Measurements from ENCODE around the gene SRD5A3.
"Not testable (repeated sequence)": the region's sequence is repeated elsewhere in the genome, so short reads cannot be mapped to it uniquely, and the experiment has no call there.

Gene SRD5A3

GRCh38 chr4:55356991-55357461 lies 11.0 kb downstream of the SRD5A3 start:
- Histone ChIP-seq H3K9ac (ENCODE audit: low read depth in 1 of 2, low read length in 2 of 2) (no peak overlapping the region), H3K36me3 (ENCODE audit: control insufficient read depth in 2 of 2, insufficient read depth in 2 of 2, low read length in 2 of 2) (no peaks in the 10 kb centered on the region), H3K4me1 (ENCODE audit: control insufficient read depth in 2 of 2, insufficient read depth in 2 of 2, low read length in 2 of 2) (peaks cover 0 to 8% of the 10 kb centered on the region in 2 donors), H3K27ac (ENCODE audit: low read depth in 2 of 2, low read length in 2 of 2) (no peak overlapping the region), H3K9me3 (ENCODE audit: control insufficient read depth in 2 of 2, low read length in 2 of 2) (no peaks in the 10 kb centered on the region), H3K4me3 (ENCODE audit: low read length in 2 of 2) (no peak overlapping the region), H3K27me3 (ENCODE audit: control insufficient read depth in 2 of 2, insufficient read depth in 2 of 2, low read length in 2 of 2) (no peaks in the 10 kb centered on the region)

- peaks cover 0 to 8% of the 10 kb centered on the region in 2 donors for H3K4me1 ChIP-seq (ENCODE audit: control insufficient read depth in 2 of 2, insufficient read depth in 2 of 2, low read length in 2 of 2)
- H3K27me3 ChIP-seq (ENCODE audit: control insufficient read depth in 2 of 2, insufficient read depth in 2 of 2, low read length in 2 of 2), result no peaks in the 10 kb centered on the region
- H3K9ac ChIP-seq (ENCODE audit: low read depth in 1 of 2, low read length in 2 of 2), result no peak overlapping the region
- H3K9me3 ChIP-seq (ENCODE audit: control insufficient read depth in 2 of 2, low read length in 2 of 2), result no peaks in the 10 kb centered on the region
- no peaks in the 10 kb centered on the region for H3K36me3 ChIP-seq (ENCODE audit: control insufficient read depth in 2 of 2, insufficient read depth in 2 of 2, low read length in 2 of 2)
- no peak overlapping the region for H3K27ac ChIP-seq (ENCODE audit: low read depth in 2 of 2, low read length in 2 of 2)
- no peak overlapping the region for H3K4me3 ChIP-seq (ENCODE audit: low read length in 2 of 2)
These were observed 12.2 kb downstream of the SRD5A3 start for GRCh38 chr4:55358246-55358645.

DNA sequence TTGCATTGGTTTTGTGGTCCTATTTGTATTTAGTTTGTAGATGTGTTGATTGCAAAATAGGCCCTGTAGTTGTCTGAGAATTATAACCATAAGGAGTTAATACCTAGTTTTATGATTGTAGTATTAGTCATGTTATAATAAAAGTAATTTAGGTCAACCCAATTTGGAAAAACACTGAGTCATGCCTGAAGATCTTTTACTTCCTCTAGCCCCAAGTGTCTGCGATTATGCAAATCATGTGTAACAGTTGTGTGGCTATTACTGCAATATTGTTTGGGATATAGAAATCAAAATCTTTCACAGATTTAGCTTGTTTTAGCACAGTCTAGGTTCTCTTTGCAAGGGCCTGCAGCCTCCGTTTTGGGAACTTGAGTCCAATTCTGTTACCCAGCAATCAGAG lies 12.6 kb downstream of the SRD5A3 start:
- H3K4me1 ChIP-seq (ENCODE audit: control insufficient read depth in 2 of 2, insufficient read depth in 2 of 2, low read length in 2 of 2), result peaks cover 0 to 8% of the 10 kb centered on the region in 2 donors
- H3K4me3 ChIP-seq (ENCODE audit: low read length in 2 of 2), result no peak overlapping the region
- H3K9me3 ChIP-seq (ENCODE audit: control insufficient read depth in 2 of 2, low read length in 2 of 2), result no peaks in the 10 kb centered on the region
- no peaks in the 10 kb centered on the region for H3K36me3 ChIP-seq (ENCODE audit: control insufficient read depth in 2 of 2, insufficient read depth in 2 of 2, low read length in 2 of 2)
- no peak overlapping the region for H3K27ac ChIP-seq (ENCODE audit: low read depth in 2 of 2, low read length in 2 of 2)
- H3K9ac ChIP-seq (ENCODE audit: low read depth in 1 of 2, low read length in 2 of 2), result no peak overlapping the region
- H3K27me3 ChIP-seq (ENCODE audit: control insufficient read depth in 2 of 2, insufficient read depth in 2 of 2, low read length in 2 of 2), result no peaks in the 10 kb centered on the region

- no peak overlapping the region for H3K27ac ChIP-seq (ENCODE audit: low read depth in 2 of 2, low read length in 2 of 2)
These were observed 13.4 kb downstream of the SRD5A3 start for GRCh38 chr4:55359397-55359916.

GRCh38 chr4:55362938-55363337 lies 16.9 kb downstream of the SRD5A3 start:
- not testable (repeated sequence) for H3K27me3 ChIP-seq (ENCODE audit: control insufficient read depth in 2 of 2, insufficient read depth in 2 of 2, low read length in 2 of 2); H3K9me3 ChIP-seq (ENCODE audit: control insufficient read depth in 2 of 2, low read length in 2 of 2); H3K4me3 ChIP-seq (ENCODE audit: low read length in 2 of 2); H3K36me3 ChIP-seq (ENCODE audit: control insufficient read depth in 2 of 2, insufficient read depth in 2 of 2, low read length in 2 of 2); H3K4me1 ChIP-seq (ENCODE audit: control insufficient read depth in 2 of 2, insufficient read depth in 2 of 2, low read length in 2 of 2); H3K9ac ChIP-seq (ENCODE audit: low read depth in 1 of 2, low read length in 2 of 2); H3K27ac ChIP-seq (ENCODE audit: low read depth in 2 of 2, low read length in 2 of 2)

More at GRCh38 chr4:55359397-55359916, 13.4 kb downstream of the SRD5A3 start:
- no peak overlapping the region for H3K4me3 ChIP-seq (ENCODE audit: low read length in 2 of 2)
- peaks cover 0 to 8% of the 10 kb centered on the region in 2 donors for H3K4me1 ChIP-seq (ENCODE audit: control insufficient read depth in 2 of 2, insufficient read depth in 2 of 2, low read length in 2 of 2)
- no peak overlapping the region for H3K9ac ChIP-seq (ENCODE audit: low read depth in 1 of 2, low read length in 2 of 2)
- H3K9me3 ChIP-seq (ENCODE audit: control insufficient read depth in 2 of 2, low read length in 2 of 2), result no peaks in the 10 kb centered on the region
- H3K36me3 ChIP-seq (ENCODE audit: control insufficient read depth in 2 of 2, insufficient read depth in 2 of 2, low read length in 2 of 2), result no peaks in the 10 kb centered on the region
- H3K27me3 ChIP-seq (ENCODE audit: control insufficient read depth in 2 of 2, insufficient read depth in 2 of 2, low read length in 2 of 2), result no peaks in the 10 kb centered on the region

DNA sequence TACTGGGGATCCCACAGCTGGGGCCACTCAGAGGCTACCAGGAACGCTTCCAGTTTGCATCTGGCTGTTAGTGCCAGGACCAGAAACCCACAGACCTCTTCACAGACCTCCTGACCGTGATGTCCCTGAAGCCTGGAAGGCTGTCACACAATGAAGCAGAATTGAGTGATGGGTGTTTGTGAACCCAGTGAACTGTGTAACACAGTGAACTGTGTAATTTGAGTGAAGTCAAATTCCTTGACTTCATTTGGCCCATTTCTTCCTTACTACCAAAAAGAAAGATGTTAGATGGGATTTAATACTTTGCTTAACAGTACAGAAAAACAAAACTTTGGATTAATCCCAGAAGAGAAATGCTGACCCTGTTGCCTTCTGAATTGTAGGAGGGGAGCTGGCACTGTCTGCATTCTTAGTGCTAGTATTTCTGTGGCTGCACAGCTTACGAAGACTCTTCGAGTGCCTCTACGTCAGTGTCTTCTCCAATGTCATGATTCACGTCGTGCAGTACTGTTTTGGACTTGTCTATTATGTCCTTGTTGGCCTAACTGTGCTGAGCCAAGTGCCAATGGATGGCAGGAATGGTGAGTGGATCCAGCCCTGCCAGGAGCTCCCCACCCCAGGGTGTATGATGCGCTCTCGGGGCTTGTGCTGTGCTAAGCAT lies 17.8 kb downstream of the SRD5A3 start:
- H3K36me3 ChIP-seq (ENCODE audit: control insufficient read depth in 2 of 2, insufficient read depth in 2 of 2, low read length in 2 of 2), result no peaks in the 10 kb centered on the region
- peaks cover 0 to 6% of the 10 kb centered on the region in 2 donors for H3K4me1 ChIP-seq (ENCODE audit: control insufficient read depth in 2 of 2, insufficient read depth in 2 of 2, low read length in 2 of 2)
- no peak overlapping the region for H3K4me3 ChIP-seq (ENCODE audit: low read length in 2 of 2)
- no peaks in the 10 kb centered on the region for H3K9me3 ChIP-seq (ENCODE audit: control insufficient read depth in 2 of 2, low read length in 2 of 2)
- H3K27me3 ChIP-seq (ENCODE audit: control insufficient read depth in 2 of 2, insufficient read depth in 2 of 2, low read length in 2 of 2), result no peaks in the 10 kb centered on the region
- H3K9ac ChIP-seq (ENCODE audit: low read depth in 1 of 2, low read length in 2 of 2), result no peak overlapping the region
- no peak overlapping the region for H3K27ac ChIP-seq (ENCODE audit: low read depth in 2 of 2, low read length in 2 of 2)

DNA sequence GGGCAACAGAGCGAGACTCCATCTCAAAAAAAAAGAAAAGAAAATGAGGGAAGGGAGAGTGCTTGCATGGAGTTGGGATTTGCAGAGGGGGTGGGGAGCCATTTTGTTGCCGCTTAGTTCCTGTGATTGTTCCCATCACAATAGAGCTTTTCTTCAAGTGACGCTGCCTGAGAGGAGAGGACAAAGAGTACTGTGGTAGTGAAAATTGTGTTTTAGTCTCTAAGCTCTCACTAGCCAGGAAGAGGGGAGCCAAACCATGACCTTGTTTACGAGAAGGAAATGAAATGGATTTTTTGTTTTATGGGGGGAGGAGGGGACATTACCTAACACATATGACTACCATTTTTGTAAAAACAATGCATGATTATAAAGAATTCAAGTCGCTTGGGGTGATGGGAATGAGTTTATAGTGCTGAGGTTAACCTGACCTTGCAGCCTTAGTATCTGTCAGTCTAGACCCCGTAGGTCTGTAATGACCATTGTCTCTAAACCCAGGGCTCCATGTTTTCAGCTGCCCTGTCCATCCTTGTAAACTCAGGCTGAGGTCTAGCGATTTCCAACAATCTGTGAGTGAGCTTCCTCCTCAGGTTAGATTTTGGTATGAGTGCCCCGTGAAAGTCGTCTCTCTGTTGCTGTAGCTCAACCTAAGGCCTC lies 18.8 kb downstream of the SRD5A3 start:
- Histone ChIP-seq H3K27ac (ENCODE audit: low read depth in 2 of 2, low read length in 2 of 2) (no peak overlapping the region), H3K9ac (ENCODE audit: low read depth in 1 of 2, low read length in 2 of 2) (no peak overlapping the region), H3K4me1 (ENCODE audit: control insufficient read depth in 2 of 2, insufficient read depth in 2 of 2, low read length in 2 of 2) (no peaks in the 10 kb centered on the region), H3K27me3 (ENCODE audit: control insufficient read depth in 2 of 2, insufficient read depth in 2 of 2, low read length in 2 of 2) (no peaks in the 10 kb centered on the region), H3K9me3 (ENCODE audit: control insufficient read depth in 2 of 2, low read length in 2 of 2) (no peaks in the 10 kb centered on the region), H3K36me3 (ENCODE audit: control insufficient read depth in 2 of 2, insufficient read depth in 2 of 2, low read length in 2 of 2) (peaks cover 0 to 1% of the 10 kb centered on the region in 2 donors), H3K4me3 (ENCODE audit: low read length in 2 of 2) (no peak overlapping the region)

DNA sequence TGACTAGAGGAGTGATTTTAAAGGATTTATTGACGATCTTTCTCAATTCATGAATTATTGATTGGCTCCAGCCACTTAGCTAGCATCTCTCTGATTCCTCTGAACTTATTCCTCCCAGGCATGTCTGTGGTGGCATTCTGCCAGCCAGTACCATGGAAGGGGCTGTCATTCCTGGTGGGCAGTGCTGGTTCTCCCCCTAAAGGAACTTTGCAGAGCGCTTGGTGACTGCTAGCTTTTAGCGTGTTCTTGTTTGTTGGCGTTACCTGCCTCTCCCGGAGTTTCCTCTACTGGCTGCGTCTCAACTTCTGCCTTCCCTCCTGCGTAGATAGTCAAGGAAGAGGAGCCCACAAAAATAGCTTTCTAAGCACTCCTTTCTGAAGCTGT lies 19.3 kb downstream of the SRD5A3 start:
- Histone ChIP-seq H3K4me3 (ENCODE audit: low read length in 2 of 2) (no peak overlapping the region), H3K9me3 (ENCODE audit: control insufficient read depth in 2 of 2, low read length in 2 of 2) (no peaks in the 10 kb centered on the region), H3K4me1 (ENCODE audit: control insufficient read depth in 2 of 2, insufficient read depth in 2 of 2, low read length in 2 of 2) (no peaks in the 10 kb centered on the region), H3K27ac (ENCODE audit: low read depth in 2 of 2, low read length in 2 of 2) (no peak overlapping the region), H3K27me3 (ENCODE audit: control insufficient read depth in 2 of 2, insufficient read depth in 2 of 2, low read length in 2 of 2) (no peaks in the 10 kb centered on the region), H3K9ac (ENCODE audit: low read depth in 1 of 2, low read length in 2 of 2) (no peak overlapping the region), H3K36me3 (ENCODE audit: control insufficient read depth in 2 of 2, insufficient read depth in 2 of 2, low read length in 2 of 2) (peaks cover 0 to 3% of the 10 kb centered on the region in 2 donors)

DNA sequence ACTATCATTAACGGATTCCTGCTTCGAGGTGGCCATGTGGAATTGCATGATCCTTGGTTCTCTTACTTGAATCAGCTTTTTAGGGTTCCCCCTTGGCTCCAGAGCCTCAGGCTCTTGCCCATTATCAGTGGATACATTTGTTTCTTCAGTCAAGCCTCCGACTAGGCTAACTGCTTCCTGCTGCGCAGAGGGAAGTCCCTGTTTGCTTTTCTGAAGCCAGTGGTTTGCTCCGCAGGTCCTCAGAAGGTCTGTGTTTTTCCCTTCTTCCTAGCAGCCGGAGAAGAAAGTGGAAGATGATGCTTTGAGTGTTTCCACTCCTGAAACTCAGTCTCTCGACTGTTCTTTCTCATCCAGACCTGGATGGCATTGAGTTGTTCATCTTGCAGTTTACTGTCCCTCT lies 20.6 kb downstream of the SRD5A3 start:
- H3K4me3 ChIP-seq (ENCODE audit: low read length in 2 of 2), result no peak overlapping the region
- H3K27ac ChIP-seq (ENCODE audit: low read depth in 2 of 2, low read length in 2 of 2), result no peak overlapping the region
- H3K4me1 ChIP-seq (ENCODE audit: control insufficient read depth in 2 of 2, insufficient read depth in 2 of 2, low read length in 2 of 2), result no peaks in the 10 kb centered on the region
- H3K36me3 ChIP-seq (ENCODE audit: control insufficient read depth in 2 of 2, insufficient read depth in 2 of 2, low read length in 2 of 2), result peaks cover 0 to 3% of the 10 kb centered on the region in 2 donors
- no peaks in the 10 kb centered on the region for H3K9me3 ChIP-seq (ENCODE audit: control insufficient read depth in 2 of 2, low read length in 2 of 2)
- H3K27me3 ChIP-seq (ENCODE audit: control insufficient read depth in 2 of 2, insufficient read depth in 2 of 2, low read length in 2 of 2), result no peaks in the 10 kb centered on the region
- H3K9ac ChIP-seq (ENCODE audit: low read depth in 1 of 2, low read length in 2 of 2), result no peak overlapping the region

DNA sequence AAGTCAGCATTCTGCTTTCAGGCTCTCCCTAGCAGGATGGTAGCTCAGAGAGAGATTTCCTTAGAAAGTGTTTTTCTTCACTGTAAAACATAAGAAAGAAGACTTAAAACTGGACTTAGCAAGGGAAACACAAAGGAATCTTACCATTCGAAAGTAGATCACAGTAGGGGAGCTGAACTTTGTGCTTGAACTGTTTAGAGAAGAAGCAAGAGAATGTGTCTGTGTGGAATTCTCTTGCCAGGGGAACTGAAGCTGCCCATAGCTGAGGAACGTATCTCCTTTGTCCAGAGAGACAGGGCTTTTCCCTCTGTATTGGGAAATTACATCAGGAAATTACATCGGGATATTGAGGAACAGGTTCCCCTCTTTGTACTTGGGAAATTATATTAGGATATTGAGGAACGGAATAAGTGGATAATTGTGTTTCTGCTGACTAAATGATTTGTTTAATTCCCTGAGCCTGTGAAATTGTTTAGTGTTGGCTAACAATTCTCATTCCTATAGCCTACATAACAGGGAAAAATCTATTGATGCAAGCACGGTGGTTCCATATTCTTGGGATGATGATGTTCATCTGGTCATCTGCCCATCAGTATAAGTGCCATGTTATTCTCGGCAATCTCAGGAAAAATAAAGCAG lies 21.2 kb downstream of the SRD5A3 start:
- H3K9ac ChIP-seq (ENCODE audit: low read depth in 1 of 2, low read length in 2 of 2), result no peak overlapping the region
- no peak overlapping the region for H3K4me3 ChIP-seq (ENCODE audit: low read length in 2 of 2)
- H3K27me3 ChIP-seq (ENCODE audit: control insufficient read depth in 2 of 2, insufficient read depth in 2 of 2, low read length in 2 of 2), result no peaks in the 10 kb centered on the region
- H3K27ac ChIP-seq (ENCODE audit: low read depth in 2 of 2, low read length in 2 of 2), result no peak overlapping the region
- no peaks in the 10 kb centered on the region for H3K9me3 ChIP-seq (ENCODE audit: control insufficient read depth in 2 of 2, low read length in 2 of 2)
- H3K4me1 ChIP-seq (ENCODE audit: control insufficient read depth in 2 of 2, insufficient read depth in 2 of 2, low read length in 2 of 2), result no peaks in the 10 kb centered on the region
- peaks cover 0 to 3% of the 10 kb centered on the region in 2 donors for H3K36me3 ChIP-seq (ENCODE audit: control insufficient read depth in 2 of 2, insufficient read depth in 2 of 2, low read length in 2 of 2)
